HL-60 (cell line): ENCODE data around the gene PTPRK.

Experiments used
- DNase-seq, 2 experiments: peaks; one replicate each; pipeline ENCODE4 v3.0.0-alpha.2; 2010 to 2020; ENCODE audit warnings: low read depth in 1 of 2, low spot score in 1 of 2
- H3K27ac ChIP-seq: fragments of 250-450 bp; sonication (Bioruptor Pico); replicated peaks from 2 replicates; pipeline ENCODE4 v1.5.1; 2020; ENCODE audit warnings: mild to moderate bottlenecking, moderate library complexity
- H3K27me3 ChIP-seq: fragments of 250-450 bp; sonication (Bioruptor Pico); 2 replicates; pipeline ENCODE4 v1.5.1; 2021; ENCODE audit warnings: mild to moderate bottlenecking, moderate library complexity; ENCODE audit not compliant: insufficient read depth, poor library complexity, severe bottlenecking
- H3K4me3 ChIP-seq: replicated peaks from 2 replicates; pipeline ENCODE4 v1.5.1; 2011; ENCODE audit warnings: mild to moderate bottlenecking, control low read depth, low read length; ENCODE audit not compliant: insufficient read depth
- GABPA ChIP-seq: IDR thresholded peaks from 2 replicates; pipeline ENCODE4 v1.6.1; 2012; ENCODE audit warnings: low read depth
- POLR2AphosphoS5 ChIP-seq: IDR thresholded peaks from 2 replicates; pipeline ENCODE4 v1.6.1; 2012; ENCODE audit warnings: low read depth
- SPI1 ChIP-seq: IDR thresholded peaks from 2 replicates; pipeline ENCODE4 v1.6.1; 2012; ENCODE audit warnings: low read depth, mild to moderate bottlenecking, borderline replicate concordance
- TF ChIP-seq, protein P1 (sequence below): IDR thresholded peaks from one replicate; pipeline ENCODE4 v1.5.1; 2011; ENCODE audit warnings: low read length, control low read depth, inconsistent platforms; ENCODE audit not compliant: insufficient read depth
- TF ChIP-seq, protein P2 (sequence below): IDR thresholded peaks from 2 replicates; pipeline ENCODE4 v1.6.1; 2012; ENCODE audit warnings: low read depth; ENCODE audit not compliant: insufficient replicate concordance

Gene PTPRK

DNA sequence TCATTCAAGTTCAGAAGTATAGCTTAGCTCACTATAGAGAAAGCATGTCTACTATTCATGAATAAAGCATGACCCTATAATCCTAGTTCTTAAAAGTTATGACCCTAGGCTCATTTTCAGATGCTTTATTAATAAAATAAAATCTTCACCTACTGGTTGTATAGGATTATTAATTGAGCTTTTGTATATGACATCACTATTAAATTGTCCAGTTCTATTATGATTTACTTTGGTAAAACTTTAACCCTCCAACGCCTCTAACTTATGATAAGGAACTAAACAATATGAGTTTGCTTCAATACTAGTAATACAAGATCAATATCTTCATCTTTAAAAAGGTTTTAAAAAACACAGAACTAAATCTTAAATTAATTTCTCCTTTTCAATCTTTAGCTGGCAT, 356.1 kb downstream of the PTPRK start:
- DNase-seq, result no peak
- TF ChIP-seq, protein P1, sequence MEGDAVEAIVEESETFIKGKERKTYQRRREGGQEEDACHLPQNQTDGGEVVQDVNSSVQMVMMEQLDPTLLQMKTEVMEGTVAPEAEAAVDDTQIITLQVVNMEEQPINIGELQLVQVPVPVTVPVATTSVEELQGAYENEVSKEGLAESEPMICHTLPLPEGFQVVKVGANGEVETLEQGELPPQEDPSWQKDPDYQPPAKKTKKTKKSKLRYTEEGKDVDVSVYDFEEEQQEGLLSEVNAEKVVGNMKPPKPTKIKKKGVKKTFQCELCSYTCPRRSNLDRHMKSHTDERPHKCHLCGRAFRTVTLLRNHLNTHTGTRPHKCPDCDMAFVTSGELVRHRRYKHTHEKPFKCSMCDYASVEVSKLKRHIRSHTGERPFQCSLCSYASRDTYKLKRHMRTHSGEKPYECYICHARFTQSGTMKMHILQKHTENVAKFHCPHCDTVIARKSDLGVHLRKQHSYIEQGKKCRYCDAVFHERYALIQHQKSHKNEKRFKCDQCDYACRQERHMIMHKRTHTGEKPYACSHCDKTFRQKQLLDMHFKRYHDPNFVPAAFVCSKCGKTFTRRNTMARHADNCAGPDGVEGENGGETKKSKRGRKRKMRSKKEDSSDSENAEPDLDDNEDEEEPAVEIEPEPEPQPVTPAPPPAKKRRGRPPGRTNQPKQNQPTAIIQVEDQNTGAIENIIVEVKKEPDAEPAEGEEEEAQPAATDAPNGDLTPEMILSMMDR, result no peak
- TF ChIP-seq POLR2AphosphoS5, result no peak
- TF ChIP-seq, protein P2, sequence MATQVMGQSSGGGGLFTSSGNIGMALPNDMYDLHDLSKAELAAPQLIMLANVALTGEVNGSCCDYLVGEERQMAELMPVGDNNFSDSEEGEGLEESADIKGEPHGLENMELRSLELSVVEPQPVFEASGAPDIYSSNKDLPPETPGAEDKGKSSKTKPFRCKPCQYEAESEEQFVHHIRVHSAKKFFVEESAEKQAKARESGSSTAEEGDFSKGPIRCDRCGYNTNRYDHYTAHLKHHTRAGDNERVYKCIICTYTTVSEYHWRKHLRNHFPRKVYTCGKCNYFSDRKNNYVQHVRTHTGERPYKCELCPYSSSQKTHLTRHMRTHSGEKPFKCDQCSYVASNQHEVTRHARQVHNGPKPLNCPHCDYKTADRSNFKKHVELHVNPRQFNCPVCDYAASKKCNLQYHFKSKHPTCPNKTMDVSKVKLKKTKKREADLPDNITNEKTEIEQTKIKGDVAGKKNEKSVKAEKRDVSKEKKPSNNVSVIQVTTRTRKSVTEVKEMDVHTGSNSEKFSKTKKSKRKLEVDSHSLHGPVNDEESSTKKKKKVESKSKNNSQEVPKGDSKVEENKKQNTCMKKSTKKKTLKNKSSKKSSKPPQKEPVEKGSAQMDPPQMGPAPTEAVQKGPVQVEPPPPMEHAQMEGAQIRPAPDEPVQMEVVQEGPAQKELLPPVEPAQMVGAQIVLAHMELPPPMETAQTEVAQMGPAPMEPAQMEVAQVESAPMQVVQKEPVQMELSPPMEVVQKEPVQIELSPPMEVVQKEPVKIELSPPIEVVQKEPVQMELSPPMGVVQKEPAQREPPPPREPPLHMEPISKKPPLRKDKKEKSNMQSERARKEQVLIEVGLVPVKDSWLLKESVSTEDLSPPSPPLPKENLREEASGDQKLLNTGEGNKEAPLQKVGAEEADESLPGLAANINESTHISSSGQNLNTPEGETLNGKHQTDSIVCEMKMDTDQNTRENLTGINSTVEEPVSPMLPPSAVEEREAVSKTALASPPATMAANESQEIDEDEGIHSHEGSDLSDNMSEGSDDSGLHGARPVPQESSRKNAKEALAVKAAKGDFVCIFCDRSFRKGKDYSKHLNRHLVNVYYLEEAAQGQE, result no peak
- no peak for TF ChIP-seq GABPA
- TF ChIP-seq SPI1, result no peak
- no peak overlapping the region for H3K27ac ChIP-seq
- no peak overlapping the region for H3K4me3 ChIP-seq
- no peaks in the 10 kb centered on the region for H3K27me3 ChIP-seq

DNA sequence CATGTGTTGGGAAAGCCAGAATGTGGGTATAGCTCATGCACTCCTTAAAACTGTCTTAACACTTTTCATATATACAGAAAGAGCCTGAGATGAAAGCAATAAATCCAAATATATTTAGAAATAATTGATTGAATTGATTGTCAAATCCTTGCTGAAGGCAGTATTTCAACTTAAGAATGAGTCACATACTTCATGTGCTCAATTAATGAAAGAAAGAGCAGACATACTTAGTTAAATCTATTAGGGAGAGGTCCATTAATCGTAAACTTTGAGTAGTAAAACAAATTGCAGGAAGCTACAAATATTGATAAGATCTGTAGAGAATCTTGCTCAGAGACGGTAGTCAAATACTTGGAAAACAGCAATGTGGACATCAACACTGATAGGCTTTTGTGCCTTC, 358.0 kb downstream of the PTPRK start:
- Histone ChIP-seq H3K27ac (no peak overlapping the region), H3K27me3 (no peaks in the 10 kb centered on the region), H3K4me3 (no peak overlapping the region)
- no peak for DNase-seq
- TF ChIP-seq, protein P2, result no peak
- TF ChIP-seq POLR2AphosphoS5 (no peak), SPI1 (no peak), GABPA (no peak)
- TF ChIP-seq, protein P1, result no peak

DNA sequence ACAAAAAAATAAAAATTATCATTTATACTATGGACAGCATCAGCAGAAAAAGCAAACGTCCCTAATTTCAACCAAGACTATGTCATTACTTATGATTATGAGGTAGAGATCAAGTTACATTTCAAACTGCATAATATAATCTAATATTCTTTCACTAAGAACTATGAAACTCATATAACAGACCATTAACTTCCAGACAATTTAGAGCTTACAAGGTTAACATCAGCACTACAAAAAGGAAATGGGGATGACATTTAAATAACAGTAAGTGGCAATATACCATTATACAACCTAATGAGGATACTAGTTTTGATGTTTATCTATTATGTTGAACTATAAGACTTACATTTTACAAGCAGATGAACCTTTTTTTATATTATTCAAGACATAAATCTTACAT, 358.6 kb downstream of the PTPRK start:
- TF ChIP-seq, protein P2, result no peak
- TF ChIP-seq GABPA (no peak), SPI1 (no peak), POLR2AphosphoS5 (no peak)
- TF ChIP-seq, protein P1, result no peak
- Histone ChIP-seq H3K4me3 (no peak overlapping the region), H3K27me3 (no peaks in the 10 kb centered on the region), H3K27ac (no peak overlapping the region)
- DNase-seq, result no peak
